Skeletal muscle tissue (tissue), 4 donors: ENCODE data around the gene RFT1. TPM values are rescaled to one million over a fixed set of nuclear protein-coding genes. Genes with fewer than 3 reads are reported as not detected.

ENCODE experiments used
- H3K27ac ChIP-seq: one replicate; pipeline ENCODE4 v1.7.0; 2013; ENCODE audit warnings: mild to moderate bottlenecking, low read depth, low read length, inconsistent platforms
- H3K27me3 ChIP-seq, 3 donors: one replicate each; pipeline ENCODE4 v1.7.0; 2013; ENCODE audit warnings: low read length in 3 of 3; ENCODE audit not compliant: control insufficient read depth in 3 of 3, insufficient read depth in 3 of 3
- H3K36me3 ChIP-seq, 3 donors: one replicate each; pipeline ENCODE4 v1.7.0; 2013; ENCODE audit warnings: low read length in 3 of 3; ENCODE audit not compliant: control insufficient read depth in 3 of 3, insufficient read depth in 3 of 3
- H3K4me1 ChIP-seq, 3 donors: one replicate each; pipeline ENCODE4 v1.7.0; 2013; ENCODE audit warnings: low read length in 3 of 3, mild to moderate bottlenecking in 3 of 3; ENCODE audit not compliant: control insufficient read depth in 3 of 3, insufficient read depth in 3 of 3
- H3K4me3 ChIP-seq, 3 donors: one replicate each; pipeline ENCODE4 v1.7.0; 2013; ENCODE audit warnings: low read length in 3 of 3
- H3K9ac ChIP-seq, 3 donors: one replicate each; pipeline ENCODE4 v1.7.0; 2013; ENCODE audit warnings: low read length in 3 of 3, mild to moderate bottlenecking in 3 of 3, moderate library complexity in 2 of 3, low read depth in 1 of 3
- H3K9me3 ChIP-seq, 3 donors: one replicate each; pipeline ENCODE4 v1.7.0; 2013; ENCODE audit warnings: low read length in 3 of 3; ENCODE audit not compliant: control insufficient read depth in 3 of 3
- total RNA-seq: library from RNA; depleted of rRNA; stranded (reverse); fragments of >200 nt; gene quantifications from one replicate; pipeline ENCODE4 v1.2.3, GENCODE V29; 2014
- donor health status: Osteomylitis.

The RFT1 gene
- total RNA-seq, 1 donor from 2014 or later, result 8.4 TPM

DNA sequence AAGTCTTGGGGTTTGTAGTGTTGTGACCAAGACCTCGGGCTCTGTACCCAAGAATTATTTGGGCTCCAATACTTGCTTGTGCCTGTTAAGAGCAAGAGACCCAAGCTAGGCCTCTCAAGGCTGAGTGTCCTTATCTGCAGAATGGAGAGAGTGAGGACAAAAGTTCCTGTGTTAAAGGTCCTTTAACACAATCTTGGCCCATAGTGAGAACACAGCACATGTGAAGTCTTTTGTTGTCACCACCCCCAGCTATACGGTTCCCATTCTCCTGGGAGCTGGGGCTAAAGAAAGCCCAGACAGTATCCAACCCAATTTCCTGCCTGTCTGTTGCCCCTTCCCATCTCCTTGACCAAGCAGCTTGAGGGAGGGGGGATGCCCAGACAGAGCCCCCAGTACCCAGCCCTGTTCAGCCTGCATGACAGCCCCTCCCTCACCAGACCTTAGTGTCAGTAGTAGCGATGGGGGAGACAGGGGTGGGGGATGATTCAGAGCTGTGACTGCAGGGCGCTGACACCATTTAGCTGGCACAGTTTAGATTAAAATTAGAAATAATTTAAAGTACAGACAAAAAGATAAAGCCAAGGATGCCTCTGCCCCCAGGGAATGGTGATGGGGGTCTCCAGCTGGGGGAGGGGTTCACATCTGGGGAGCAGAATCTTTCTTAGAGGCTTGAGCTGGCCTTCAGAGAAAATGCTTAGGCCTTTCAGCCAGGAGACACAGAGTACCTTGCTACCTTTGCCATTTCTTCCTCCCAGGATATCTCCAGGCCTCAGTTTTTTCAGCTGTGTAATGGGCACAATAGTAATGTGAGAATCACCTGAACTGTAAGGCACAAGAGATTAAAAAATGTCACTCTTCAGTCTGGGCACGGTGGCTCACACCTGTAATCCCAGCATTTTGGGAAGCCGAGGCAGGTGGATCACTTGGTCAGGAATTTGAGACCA, 33.5 kb upstream of the RFT1 start:
- H3K36me3 ChIP-seq, result no peaks in the 10 kb centered on the region
- H3K9ac ChIP-seq, result no peak overlapping the region
- H3K27ac ChIP-seq, result no peak overlapping the region
- no peak overlapping the region for H3K4me3 ChIP-seq
- no peaks in the 10 kb centered on the region for H3K9me3 ChIP-seq
- H3K4me1 ChIP-seq, result peaks cover 30 to 52% (median 39%) of the 10 kb centered on the region in 3 donors
- no peaks in the 10 kb centered on the region for H3K27me3 ChIP-seq

DNA sequence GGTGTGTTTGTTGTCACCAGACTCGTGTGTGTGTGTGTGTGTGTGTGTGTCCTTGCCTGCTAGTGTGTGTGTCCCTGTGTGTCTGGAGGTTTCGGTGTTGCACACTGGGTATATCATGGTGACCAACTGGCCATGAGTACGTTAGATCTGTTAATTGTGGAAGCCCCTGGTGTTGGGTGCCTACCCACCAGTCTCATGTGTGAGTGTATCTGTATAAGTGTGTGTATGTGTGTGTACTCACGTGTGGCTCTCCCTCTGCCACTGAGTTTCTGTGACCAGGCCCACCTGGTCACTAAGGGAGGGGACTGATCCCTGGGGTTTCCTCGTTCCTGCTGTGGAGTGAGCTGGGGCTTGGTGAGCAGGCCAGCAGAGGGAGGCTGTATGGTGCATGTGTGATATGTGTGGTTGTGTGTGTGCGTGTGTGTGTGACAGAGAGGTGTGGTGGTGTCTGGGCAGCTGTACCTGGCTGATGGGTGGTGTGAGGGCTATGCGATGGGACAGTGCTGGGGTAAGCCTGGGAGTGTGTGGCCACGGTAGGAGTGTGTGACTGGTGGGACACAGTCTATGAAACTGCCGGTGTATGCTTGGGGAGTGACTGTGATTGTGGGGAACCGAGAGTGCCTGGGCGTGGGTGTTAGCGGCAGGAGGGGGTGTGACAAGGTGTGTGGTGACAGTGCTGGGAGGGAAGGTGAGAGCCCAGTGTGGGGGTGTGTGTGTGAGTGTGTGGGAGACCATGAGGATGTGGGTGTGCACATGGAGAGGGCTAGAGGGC, 32.6 kb upstream of the RFT1 start:
- peak overlapping the region; percentile 49 to 76 (median 63) for H3K4me3 ChIP-seq
- H3K9ac ChIP-seq, result peak overlapping the region; percentile 2 to 50 (median 33)
- no peaks in the 10 kb centered on the region for H3K36me3 ChIP-seq
- no peaks in the 10 kb centered on the region for H3K9me3 ChIP-seq
- peaks cover 32 to 50% (median 37%) of the 10 kb centered on the region in 3 donors for H3K4me1 ChIP-seq
- H3K27me3 ChIP-seq, result no peaks in the 10 kb centered on the region
- H3K27ac ChIP-seq, result no peak overlapping the region

DNA sequence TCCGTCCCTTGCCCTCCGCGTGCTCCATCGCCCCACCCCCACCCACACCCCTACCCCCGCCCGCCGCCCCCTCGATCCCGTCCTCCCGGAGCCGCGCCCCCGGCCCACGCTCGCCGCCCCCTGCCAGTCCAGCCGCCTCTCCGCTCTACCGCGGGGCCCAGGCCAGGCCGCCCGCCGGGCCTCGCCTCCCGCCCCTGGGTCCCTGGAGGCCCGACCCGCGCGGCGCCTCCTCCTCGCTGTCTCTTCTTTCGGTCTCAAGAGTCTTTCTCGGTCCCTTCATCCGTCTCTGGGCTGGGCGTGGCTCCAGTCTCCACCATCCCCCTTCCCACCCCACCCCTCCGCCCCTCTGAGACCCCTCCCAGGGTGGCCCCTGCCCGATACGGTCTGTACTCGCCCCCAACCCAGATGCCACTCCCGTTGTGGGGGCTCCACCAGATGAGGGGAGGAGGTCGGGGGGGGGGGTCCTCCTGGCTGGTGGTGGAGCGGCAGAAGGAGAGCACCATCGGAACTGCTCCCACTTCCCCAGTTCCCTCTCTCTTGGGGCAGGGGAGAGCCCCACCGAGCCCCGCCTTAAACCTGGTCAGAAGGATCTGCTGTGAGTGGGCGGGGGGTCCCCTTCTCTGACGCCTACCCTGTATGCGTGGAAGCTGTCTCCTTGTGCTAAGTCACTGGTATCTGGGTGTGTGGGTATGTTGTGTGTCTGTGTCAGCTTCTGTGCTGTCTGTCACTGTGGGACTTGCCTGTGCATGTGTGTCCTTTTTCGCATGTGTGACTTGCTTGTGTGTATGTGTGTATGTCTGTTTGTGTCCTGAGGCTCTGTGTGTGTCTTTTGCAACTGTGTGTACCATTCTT, 31.8 kb upstream of the RFT1 start:
- peak overlapping the region; percentile 76 to 78 (median 76) for H3K4me3 ChIP-seq
- H3K9ac ChIP-seq, result peak overlapping the region in 2 of 3 donors; percentile 79 to 82
- no peaks in the 10 kb centered on the region for H3K9me3 ChIP-seq
- H3K27me3 ChIP-seq, result no peaks in the 10 kb centered on the region
- H3K27ac ChIP-seq, result peak overlapping the region; percentile 44
- peaks cover 28 to 54% (median 37%) of the 10 kb centered on the region in 3 donors for H3K4me1 ChIP-seq
- H3K36me3 ChIP-seq, result no peaks in the 10 kb centered on the region

DNA sequence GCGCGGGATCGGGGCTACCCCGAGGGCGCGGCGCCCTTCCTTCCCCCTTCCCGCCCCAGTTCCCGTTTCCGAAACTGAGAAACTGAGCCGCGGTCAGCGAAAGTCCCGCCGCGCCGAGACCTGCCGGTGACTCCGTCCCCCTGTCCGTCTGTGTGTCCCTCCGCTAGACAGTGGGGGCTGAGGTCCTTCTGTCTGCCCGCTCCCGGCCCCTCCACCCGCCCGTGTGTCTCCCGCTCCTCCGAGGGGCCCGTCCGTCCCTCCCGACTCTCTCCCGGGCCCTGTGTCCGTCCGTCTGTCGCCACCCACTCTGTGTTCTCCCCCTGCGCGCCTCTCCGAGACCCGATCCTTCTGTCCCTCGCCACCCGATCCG, 31.2 kb upstream of the RFT1 start:
- H3K4me1 ChIP-seq, result peaks cover 22 to 48% (median 34%) of the 10 kb centered on the region in 3 donors
- peak overlapping the region; percentile 43 to 82 (median 79) for H3K9ac ChIP-seq
- no peaks in the 10 kb centered on the region for H3K9me3 ChIP-seq
- H3K4me3 ChIP-seq, result peak overlapping the region; percentile 76 to 78 (median 76)
- H3K27ac ChIP-seq, result peak overlapping the region; percentile 44
- no peaks in the 10 kb centered on the region for H3K36me3 ChIP-seq
- no peaks in the 10 kb centered on the region for H3K27me3 ChIP-seq

DNA sequence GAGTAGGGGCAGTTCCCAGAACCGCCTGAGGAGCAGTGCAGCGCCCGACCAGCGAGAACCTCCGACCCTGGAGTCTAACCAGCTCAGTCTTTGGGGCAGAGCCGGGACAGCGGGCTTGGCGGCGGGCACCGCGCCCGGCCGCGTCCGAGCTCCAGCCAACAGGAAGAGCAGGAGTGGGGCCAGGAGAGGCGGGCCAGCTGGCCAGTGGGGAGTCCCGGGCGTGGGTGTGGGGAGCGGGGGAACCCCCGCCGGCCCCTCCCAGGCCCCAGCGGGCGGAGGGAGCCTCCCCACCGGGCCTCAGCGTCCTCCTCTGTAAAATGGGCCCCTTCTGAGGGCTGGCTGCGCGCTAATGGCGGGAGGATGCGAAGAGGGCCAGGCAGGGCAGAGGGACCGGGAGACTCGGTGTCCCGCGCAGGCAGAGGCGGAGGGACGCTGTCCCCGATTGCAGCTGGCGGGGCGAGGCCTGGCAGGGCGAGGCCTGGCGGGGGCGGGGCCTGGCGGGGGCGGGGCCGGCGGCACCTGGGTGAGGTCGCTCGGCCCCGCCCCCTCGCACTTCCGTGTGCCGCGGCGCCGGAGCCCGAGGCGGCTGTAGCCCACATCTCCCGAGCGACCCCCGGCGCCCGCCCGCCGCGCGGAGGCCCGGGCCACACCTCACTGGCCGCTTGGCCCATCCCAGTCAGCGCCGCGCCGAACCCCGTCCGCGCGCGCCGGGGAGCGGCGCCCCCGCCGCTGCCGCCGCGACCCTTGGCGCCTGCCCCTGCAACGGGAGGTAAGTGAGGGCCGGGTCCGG, 30.6 kb upstream of the RFT1 start, which contains the start of gene PRKCD:
TSS of gene PRKCD (plus strand) at position 550 of the 790 bp plus-strand sequence. CDS start 17,214 bp downstream, outside the sequence.
- H3K9me3 ChIP-seq, result no peaks in the 10 kb centered on the region
- peaks cover 0 to under 1% (median 0%) of the 10 kb centered on the region in 3 donors for H3K27me3 ChIP-seq
- H3K4me3 ChIP-seq, result peak within 1 kb of the TSS; percentile 76 to 78 (median 76)
- peak within 1 kb of the TSS; percentile 43 to 82 (median 79) for H3K9ac ChIP-seq
- H3K36me3 ChIP-seq, result no peaks in the 10 kb centered on the region
- peaks cover 24 to 43% (median 33%) of the 10 kb centered on the region in 3 donors for H3K4me1 ChIP-seq
- peak within 1 kb of the TSS; percentile 62 for H3K27ac ChIP-seq

DNA sequence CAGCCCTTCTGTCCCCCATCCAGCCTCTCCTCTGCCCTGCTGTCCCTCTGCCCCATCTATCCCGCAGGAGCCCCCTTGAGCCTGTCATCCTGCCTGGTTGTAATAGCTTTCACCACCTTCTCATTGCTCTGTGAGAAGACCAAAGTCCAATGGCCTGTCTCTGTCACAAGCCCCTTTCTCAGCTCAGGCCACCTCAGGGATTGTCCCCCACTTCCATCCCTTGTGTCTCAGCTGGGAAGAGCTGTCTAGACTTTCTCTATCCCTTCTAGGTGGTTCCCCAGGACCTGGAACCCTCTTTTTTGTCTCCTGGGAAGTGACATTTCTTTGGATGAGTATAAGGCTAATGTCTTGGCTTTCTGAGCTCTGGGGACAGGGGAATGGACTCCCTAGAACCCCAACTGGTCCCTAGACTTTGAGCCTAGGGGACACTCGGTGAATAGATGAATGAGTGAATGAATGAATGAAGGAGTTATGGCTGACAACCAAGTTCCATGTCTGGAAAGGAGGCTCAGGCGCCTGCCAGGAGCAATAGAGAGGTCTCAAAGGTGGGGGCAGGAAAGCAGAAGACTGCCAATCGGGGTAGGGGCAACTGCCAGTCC, 29.9 kb upstream of the RFT1 start:
- Histone ChIP-seq H3K4me1 (peaks cover 30 to 50% (median 39%) of the 10 kb centered on the region in 3 donors), H3K9ac (peak overlapping the region; percentile 35 to 77 (median 68)), H3K4me3 (peak overlapping the region; percentile 52 to 78 (median 73)), H3K36me3 (no peaks in the 10 kb centered on the region), H3K27ac (peak overlapping the region; percentile 62), H3K27me3 (peaks cover 0 to 5% (median 2%) of the 10 kb centered on the region in 3 donors), H3K9me3 (no peaks in the 10 kb centered on the region)

DNA sequence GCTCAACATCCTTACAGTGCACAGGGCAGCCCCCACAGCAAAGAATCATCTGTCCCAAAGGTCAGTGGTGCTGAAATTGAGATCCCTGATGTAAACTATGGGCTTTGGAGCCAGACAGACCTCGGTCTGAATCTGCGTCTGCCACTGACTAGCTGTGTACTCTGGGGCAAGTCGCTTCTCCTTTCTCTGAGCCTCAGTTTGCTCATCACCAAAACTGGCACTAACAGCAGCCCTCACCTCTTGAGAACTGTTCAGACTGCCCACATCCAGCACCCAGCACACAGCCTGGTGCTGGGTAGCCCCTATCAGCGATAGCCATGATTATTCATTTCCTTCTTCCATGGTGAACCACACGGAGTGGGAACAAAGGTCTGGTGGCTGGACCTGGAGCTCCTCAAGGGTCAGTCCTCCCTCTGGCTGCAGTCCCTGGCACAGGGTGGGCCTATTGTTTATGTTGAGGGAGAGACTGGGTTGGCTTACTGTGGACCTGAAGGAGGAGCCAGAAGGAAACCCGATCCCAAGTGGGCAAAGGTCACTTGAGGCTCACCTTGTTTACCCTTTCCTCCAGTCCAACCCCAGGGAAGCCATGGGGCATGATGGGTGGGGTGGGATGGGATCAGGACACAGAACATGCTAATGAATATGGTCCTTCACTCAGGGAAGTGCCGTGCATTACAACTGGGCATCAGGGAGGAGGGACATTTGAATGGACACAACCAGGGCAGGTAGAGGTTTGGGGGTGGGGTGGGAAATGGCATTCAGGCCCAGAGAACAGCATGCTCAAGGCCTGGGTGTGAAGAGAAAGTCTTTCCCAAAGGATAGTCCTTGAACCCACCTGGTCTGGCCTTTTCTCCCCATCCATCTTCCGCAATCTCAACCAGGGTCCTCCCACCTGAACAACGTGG, 29.2 kb upstream of the RFT1 start:
- Histone ChIP-seq H3K9me3 (no peaks in the 10 kb centered on the region), H3K36me3 (no peaks in the 10 kb centered on the region), H3K27ac (no peak overlapping the region), H3K9ac (peak overlapping the region in 2 of 3 donors; percentile 35 to 68), H3K27me3 (peaks cover 0 to 5% (median 2%) of the 10 kb centered on the region in 3 donors), H3K4me3 (peak overlapping the region in 2 of 3 donors; percentile 22 to 73), H3K4me1 (peaks cover 30 to 58% (median 44%) of the 10 kb centered on the region in 3 donors)

DNA sequence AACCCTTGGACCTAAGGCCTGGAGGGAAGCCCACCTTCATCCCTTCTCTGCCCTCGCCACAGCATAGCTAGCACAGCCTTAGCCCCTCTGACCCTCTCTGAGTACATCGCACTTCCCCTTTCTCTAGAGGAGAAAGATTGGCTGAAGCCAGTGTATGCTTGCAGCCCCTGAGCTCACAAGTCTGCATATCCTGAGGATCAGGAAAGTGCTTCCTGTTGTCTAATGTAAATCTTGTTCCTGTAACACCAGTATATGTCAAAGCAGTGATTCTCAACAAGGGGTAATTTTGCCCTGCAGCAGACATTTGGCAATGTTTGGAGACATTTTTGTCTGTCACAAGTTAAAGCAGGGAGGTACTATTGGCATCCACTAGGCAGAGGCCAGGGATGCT, 28.5 kb upstream of the RFT1 start:
- Histone ChIP-seq H3K4me3 (no peak overlapping the region), H3K27ac (no peak overlapping the region), H3K27me3 (peaks cover 0 to 5% (median 2%) of the 10 kb centered on the region in 3 donors), H3K36me3 (no peaks in the 10 kb centered on the region), H3K9ac (no peak overlapping the region), H3K4me1 (peaks cover 35 to 63% (median 51%) of the 10 kb centered on the region in 3 donors), H3K9me3 (no peaks in the 10 kb centered on the region)
